Esophagus muscularis mucosa (tissue), 4 donors: ENCODE data around the gene SPTBN4. TPM values are rescaled to one million over a fixed set of nuclear protein-coding genes. Genes with fewer than 3 reads are reported as not detected.
A peak's percentile ranks its signal among the peaks of the same experiment; 100 is the strongest.
"Not testable (repeated sequence)": the region's sequence is repeated elsewhere in the genome, so short reads cannot be mapped to it uniquely, and the experiment has no call there.

Experiments
- DNase-seq: peaks from one replicate; pipeline ENCODE4 v3.0.0-alpha.2; 2017; ENCODE audit errors: extremely low spot score
- H3K27ac ChIP-seq, 4 donors: fragments of 200-600 bp; sonication (generic); replicated peaks in 1 of 4; 1 replicate in 3 of 4; 2 replicates in 1 of 4; pipeline ENCODE4 v1.5.1; 2016 to 2019; ENCODE audit warnings: mild to moderate bottlenecking in 1 of 4
- H3K27me3 ChIP-seq, 4 donors: fragments of 200-600 bp; sonication (generic); one replicate each; pipeline versions ENCODE4 v1.5.1 to v1.6.0; 2016 to 2019
- H3K36me3 ChIP-seq, 4 donors: fragments of 200-600 bp; sonication (generic); one replicate each; pipeline ENCODE4 v1.5.1; 2016 to 2019
- H3K4me1 ChIP-seq, 4 donors: fragments of 200-600 bp; sonication (generic); one replicate each; pipeline ENCODE4 v1.5.1; 2016 to 2019
- H3K4me3 ChIP-seq, 4 donors: fragments of 200-600 bp; sonication (generic); 1 replicate in 2 of 4; 2 replicates in 2 of 4; pipeline ENCODE4 v1.5.1; 2016 to 2019; ENCODE audit warnings: mild to moderate bottlenecking in 4 of 4, moderate library complexity in 1 of 4
- H3K9me3 ChIP-seq, 4 donors: fragments of 200-600 bp; sonication (generic); 1 replicate in 3 of 4; 2 replicates in 1 of 4; pipeline ENCODE4 v1.5.1; 2016 to 2019
- CTCF ChIP-seq, 3 experiments: fragments of 200-600 bp in 2 of 3; fragments of 450-650 bp in 1 of 3; sonication (generic) in 2 of 3; IDR thresholded peaks; one replicate each; pipeline ENCODE4 v1.5.1; 2017 to 2019; ENCODE audit warnings: antibody characterized with exemption in 3 of 3, mild to moderate bottlenecking in 2 of 3, moderate library complexity in 1 of 3
- EP300 ChIP-seq: sonication (generic); formaldehyde crosslinking; IDR thresholded peaks from one replicate; pipeline ENCODE4 v1.6.1; 2017; ENCODE audit warnings: antibody characterized with exemption
- POLR2A ChIP-seq: fragments of 450-650 bp; IDR thresholded peaks from one replicate; pipeline ENCODE4 v1.6.1; 2017; ENCODE audit warnings: antibody characterized with exemption, moderate library complexity, mild to moderate bottlenecking, low read depth
- POLR2AphosphoS5 ChIP-seq, 2 donors: sonication (generic); formaldehyde crosslinking; IDR thresholded peaks; one replicate each; pipeline ENCODE4 v1.6.1; 2017; ENCODE audit warnings: antibody characterized with exemption in 2 of 2
- WGBS: methylation state at CpG from one replicate; pipeline ENCODE4 v1.1.5; 2018; 5-methylcytosine and 5-hydroxymethylcytosine counted together
- intact Hi-C: fragments of 100-400 bp; cut with DNase I; formaldehyde crosslinking; loops from one replicate; pipeline ENCODE4 v1.15.1; 2023
- total RNA-seq, 4 donors: library from RNA; depleted of rRNA; stranded (reverse); fragments of >200 nt; gene quantifications; one replicate each; pipeline versions ENCODE4 v1.1.0 to v1.2.1, GENCODE V29; 2016

Gene SPTBN4
- total RNA-seq, 4 donors from 2014 or later: 2.1 to 6.4 (median 5.8) TPM

- TF ChIP-seq POLR2AphosphoS5 (IDR thresholded peaks at IDR 0.05) (no peak), POLR2A (no peak), CTCF (IDR thresholded peaks at IDR 0.05) (no peak), EP300 (no peak)
- Histone ChIP-seq H3K36me3 (peaks cover 20 to 41% (median 25%) of the 10 kb centered on the region in 4 donors), H3K4me3 (no peak overlapping the region), H3K27ac (no peak overlapping the region), H3K9me3 (no peaks in the 10 kb centered on the region), H3K4me1 (peaks cover 17 to 32% (median 29%) of the 10 kb centered on the region in 4 donors), H3K27me3 (no peaks in the 10 kb centered on the region)
- WGBS: 88% methylated on average over 3 of the region's 3 CpGs
- intact Hi-C loops: no loop called here
- DNase-seq: no peak
Measured at GRCh38 chr19:40460185-40460584, 6.6 kb upstream of the SPTBN4 start.

- 63% methylated on average over 5 of the region's 7 CpGs for WGBS
- DNase-seq: no peak
- Histone ChIP-seq H3K27me3 (no peaks in the 10 kb centered on the region), H3K36me3 (peaks cover 15 to 26% (median 20%) of the 10 kb centered on the region in 4 donors), H3K4me1 (peaks cover 24 to 43% (median 39%) of the 10 kb centered on the region in 4 donors), H3K9me3 (no peaks in the 10 kb centered on the region), H3K27ac (peak overlapping the region in 2 of 4 donors; percentile 7 to 94), H3K4me3 (no peak overlapping the region)
- intact Hi-C loops: no loop called here
- no peak for TF ChIP-seq CTCF (IDR thresholded peaks at IDR 0.05)
- TF ChIP-seq POLR2AphosphoS5 (IDR thresholded peaks at IDR 0.05): no peak
- no peak for TF ChIP-seq EP300
Measured at GRCh38 chr19:40461669-40462221, 5.1 kb upstream of the SPTBN4 start.

GRCh38 chr19:40463587-40464037 is 3.2 kb upstream of the SPTBN4 start:
- DNase-seq, H3K27me3 ChIP-seq, H3K36me3 ChIP-seq, H3K9me3 ChIP-seq: not testable (repeated sequence)
- intact Hi-C loops: loop anchor here (2.0 kb wide), 2 partner anchors 65 to 135 kb away; no protein-coding TSS in a partner anchor
- peak overlapping the region in 2 of 4 donors; percentile 11 to 89 for H3K4me3 ChIP-seq
- peak overlapping the region; percentile 89 to 94 (median 92) for H3K27ac ChIP-seq
- WGBS: 80% methylated on average over 12 of the region's 12 CpGs
- peaks cover 27 to 53% (median 50%) of the 10 kb centered on the region in 4 donors for H3K4me1 ChIP-seq

- H3K9me3 ChIP-seq: no peaks in the 10 kb centered on the region
- WGBS: 23% methylated on average over 9 of the region's 11 CpGs
Measured at GRCh38 chr19:40464059-40465024, 2.5 kb upstream of the SPTBN4 start.

More at GRCh38 chr19:40464059-40465024, 2.5 kb upstream of the SPTBN4 start:
- DNase-seq: peak; percentile 98
- Histone ChIP-seq H3K27ac (peak overlapping the region; percentile 89 to 94 (median 92)), H3K4me1 (peaks cover 27 to 53% (median 50%) of the 10 kb centered on the region in 4 donors), H3K4me3 (peak overlapping the region; percentile 69 to 89 (median 80)), H3K36me3 (peaks cover 0 to 4% (median 0%) of the 10 kb centered on the region in 4 donors), H3K27me3 (no peaks in the 10 kb centered on the region)
- intact Hi-C loops: loop anchor here (2.0 kb wide), 2 partner anchors 64 to 134 kb away; no protein-coding TSS in a partner anchor
- no peak for TF ChIP-seq POLR2A
- peak; percentile 73 to 95 (median 93) for TF ChIP-seq CTCF (IDR thresholded peaks at IDR 0.05)
- TF ChIP-seq POLR2AphosphoS5 (IDR thresholded peaks at IDR 0.05): peak; percentile 27 to 50
